GM21360 (cell line): ENCODE results near the gene CDX2.
A peak's percentile ranks its signal among the peaks of the same experiment; 100 is the strongest.
"Not testable (repeated sequence)": the region's sequence is repeated elsewhere in the genome, so short reads cannot be mapped to it uniquely, and the experiment has no call there.

ENCODE experiments used
- ATAC-seq: cut with Tn5 transposase; IDR thresholded peaks from one replicate; pipeline ENCODE4 v1.9.1; 2021; ENCODE audit warnings: mild to moderate bottlenecking, moderate library complexity; ENCODE audit not compliant: unreplicated experiment

Gene CDX2

GRCh38 chr13:27969082-27969865 lies at the start of gene CDX2:
TSS of gene CDX2 (minus strand) at chr13:27969315. CDS start at chr13:27969006, 309 bp downstream.
- no peak for ATAC-seq

- ATAC-seq: no peak
These were observed 45.2 kb upstream of the CDX2 start for GRCh38 chr13:28014301-28014700.

GRCh38 chr13:28013482-28013881 lies 44.4 kb upstream of the CDX2 start:
- ATAC-seq: no peak

GRCh38 chr13:28012896-28013295 lies 43.8 kb upstream of the CDX2 start:
- ATAC-seq: peak; percentile 86

- no peak for ATAC-seq
These were observed 43.3 kb upstream of the CDX2 start for GRCh38 chr13:28012383-28012782.

- ATAC-seq: no peak
These were observed 40.9 kb upstream of the CDX2 start for GRCh38 chr13:28010046-28010445.

- ATAC-seq: not testable (repeated sequence)
These were observed 35.9 kb upstream of the CDX2 start for GRCh38 chr13:28005016-28005415.

- no peak for ATAC-seq
These were observed 34.0 kb upstream of the CDX2 start for GRCh38 chr13:28002886-28003698.

- ATAC-seq: no peak
These were observed 32.8 kb upstream of the CDX2 start for GRCh38 chr13:28001837-28002473.

GRCh38 chr13:28001049-28001448 lies 31.9 kb upstream of the CDX2 start:
- ATAC-seq: no peak

- no peak for ATAC-seq
These were observed 31.5 kb upstream of the CDX2 start for GRCh38 chr13:28000567-28000966.

GRCh38 chr13:27997904-27998522 lies 28.9 kb upstream of the CDX2 start:
- ATAC-seq: no peak

GRCh38 chr13:27991881-27992280 lies 22.8 kb upstream of the CDX2 start:
- ATAC-seq: no peak

GRCh38 chr13:27988520-27988919 lies 19.4 kb upstream of the CDX2 start, which contains the start of gene URAD:
TSS of gene URAD (minus strand) at chr13:27988693. CDS start at chr13:27988637, 56 bp downstream.
- ATAC-seq: no peak

- ATAC-seq: no peak
These were observed 16.5 kb upstream of the CDX2 start for GRCh38 chr13:27985600-27985999.

- ATAC-seq: no peak
These were observed 13.2 kb upstream of the CDX2 start for GRCh38 chr13:27982361-27982760.

- no peak for ATAC-seq
These were observed 12.0 kb upstream of the CDX2 start for GRCh38 chr13:27981006-27981708.

- ATAC-seq: no peak
These were observed 11.3 kb upstream of the CDX2 start for GRCh38 chr13:27980280-27980998.

- ATAC-seq: no peak
These were observed 10.7 kb upstream of the CDX2 start for GRCh38 chr13:27979765-27980279.
